Nucleus accumbens (tissue), 56 donors: ENCODE measurements around the gene RACGAP1.

Experiments
- DNase-seq, 56 donors: peaks; one replicate each; lab custom pipeline; 2025; lab: John Stamatoyannopoulos, UW

RACGAP1 gene

DNA sequence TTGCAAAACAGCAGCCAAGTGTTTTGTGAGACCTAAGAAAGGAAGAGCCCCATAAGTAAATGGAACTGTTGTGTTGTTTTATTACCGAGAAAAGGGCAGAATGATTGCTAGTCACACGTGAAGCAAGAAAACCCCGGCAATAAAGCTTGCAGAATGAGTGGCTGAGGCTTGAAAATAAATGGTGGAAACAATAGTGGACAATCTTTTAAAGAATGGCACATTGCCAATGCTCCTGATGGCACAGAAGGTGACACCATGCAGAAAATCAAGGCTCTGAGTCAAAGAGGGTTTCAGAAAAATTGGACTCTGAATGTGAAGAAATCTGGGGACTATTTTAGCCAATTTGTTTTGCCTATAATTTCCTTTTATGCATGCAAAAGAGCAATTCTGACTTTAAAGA lies 78.8 kb downstream of the RACGAP1 start:
- no peak for DNase-seq

- DNase-seq = no peak
These were observed 79.2 kb downstream of the RACGAP1 start for GRCh38 chr12:49946086-49946485.

DNA sequence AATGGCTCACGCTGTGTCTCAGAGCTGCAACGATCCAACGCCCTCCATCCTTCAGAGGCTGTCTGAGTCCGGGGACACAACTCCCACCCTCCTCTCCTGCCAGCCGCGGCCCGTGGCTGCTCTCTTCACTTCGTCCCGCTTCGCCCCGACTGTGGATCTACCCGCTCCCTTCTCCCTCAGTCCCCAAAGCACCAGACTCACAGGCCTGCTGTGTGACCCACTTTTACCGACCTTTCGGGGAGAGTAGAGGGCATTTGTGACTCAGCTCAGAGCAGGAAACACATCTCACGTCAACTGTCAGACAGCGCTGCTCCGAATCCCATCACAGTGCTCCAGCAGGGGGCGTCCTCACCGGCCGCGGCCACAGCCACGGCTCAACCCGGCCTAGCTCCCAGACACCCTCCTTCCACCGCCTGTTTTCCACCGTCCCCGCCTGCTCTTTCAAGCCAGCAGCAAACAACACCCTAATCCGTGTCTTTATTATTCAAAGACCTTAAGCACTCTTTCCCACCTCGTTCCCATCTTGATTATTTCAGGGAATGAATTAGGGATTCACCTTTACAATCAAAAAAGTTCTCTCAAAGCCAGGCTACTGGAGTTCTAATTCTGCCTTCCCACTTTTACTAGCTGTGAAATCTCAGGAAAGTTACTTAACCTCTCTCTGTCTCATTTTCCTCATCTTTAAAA lies 79.8 kb downstream of the RACGAP1 start:
- DNase-seq = peak in 51 of 56 donors; percentile 8 to 84 (median 58)

GRCh38 chr12:49944718-49945117 lies 80.6 kb downstream of the RACGAP1 start:
- DNase-seq = no peak

DNA sequence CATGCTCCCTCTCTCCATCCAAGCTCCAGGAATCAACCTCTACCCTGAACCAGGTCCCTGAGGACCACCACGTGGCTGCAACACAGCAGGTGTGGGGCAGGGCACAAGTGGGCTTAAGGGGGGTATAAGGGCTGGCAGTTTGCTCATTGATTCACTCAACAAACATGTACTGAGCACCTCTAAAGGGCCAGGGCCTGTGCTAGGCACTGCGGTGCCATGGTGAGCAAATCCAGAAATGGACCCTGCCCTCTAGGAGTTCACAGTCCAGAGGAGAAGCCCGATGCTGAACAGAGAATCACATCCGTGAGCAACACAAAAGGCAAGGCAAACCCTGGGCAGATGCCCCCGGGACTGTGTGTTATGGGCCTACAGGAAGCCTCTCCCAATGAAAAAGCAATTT lies 81.2 kb downstream of the RACGAP1 start:
- DNase-seq = no peak

DNA sequence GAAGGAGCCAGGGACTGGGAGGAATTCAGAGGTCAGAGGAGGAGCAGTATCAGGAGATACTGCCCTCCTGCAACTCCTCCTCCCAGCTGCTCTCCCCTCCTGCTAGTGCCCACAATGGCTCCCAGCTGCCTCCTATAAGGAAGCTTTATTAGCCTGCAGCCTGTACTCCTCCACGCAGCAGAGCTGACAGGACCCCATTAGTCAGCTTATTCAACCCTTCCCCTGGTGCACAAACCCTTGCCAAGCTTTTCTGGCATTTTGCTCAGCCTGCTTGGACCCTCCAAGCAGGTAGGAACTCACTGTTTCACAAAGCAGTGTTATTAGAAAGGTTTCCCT lies 81.7 kb downstream of the RACGAP1 start:
- DNase-seq = no peak

DNA sequence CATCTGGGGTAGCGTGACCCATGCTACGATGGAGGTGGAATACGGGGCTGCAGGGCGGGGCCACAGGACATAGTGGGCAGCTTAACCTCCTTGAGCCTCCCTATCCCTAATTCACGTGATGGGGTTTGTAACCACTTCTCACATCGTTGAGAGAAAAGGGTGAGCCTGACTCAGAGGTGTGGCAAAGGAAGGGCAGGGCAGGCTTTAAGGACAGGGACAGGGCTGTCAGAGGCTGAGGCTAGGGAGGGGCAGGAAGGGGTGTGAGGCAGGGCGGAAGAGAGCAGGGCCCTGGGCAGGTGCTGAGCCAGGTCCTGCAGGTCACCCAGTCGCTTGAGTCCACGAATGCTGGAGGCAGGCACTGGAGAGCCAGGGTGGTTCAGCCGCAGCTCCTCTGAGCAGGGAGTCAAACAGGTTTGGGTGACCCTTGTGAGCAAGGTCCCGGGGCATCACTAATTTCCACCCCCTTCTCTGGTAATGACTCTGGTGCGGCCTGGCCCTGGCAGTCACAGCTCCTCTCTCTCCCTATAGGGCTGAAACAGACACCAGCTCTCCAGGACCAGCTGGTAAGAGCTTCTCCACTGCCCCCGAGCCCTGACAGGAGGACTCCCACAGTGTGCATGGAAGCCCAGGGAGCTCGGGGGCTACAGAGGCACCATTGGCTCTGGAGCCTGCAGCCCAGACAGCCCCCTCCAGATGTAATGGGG lies 82.2 kb downstream of the RACGAP1 start:
- DNase-seq = no peak

- no peak for DNase-seq
These were observed 82.8 kb downstream of the RACGAP1 start for GRCh38 chr12:49942512-49942893.

DNA sequence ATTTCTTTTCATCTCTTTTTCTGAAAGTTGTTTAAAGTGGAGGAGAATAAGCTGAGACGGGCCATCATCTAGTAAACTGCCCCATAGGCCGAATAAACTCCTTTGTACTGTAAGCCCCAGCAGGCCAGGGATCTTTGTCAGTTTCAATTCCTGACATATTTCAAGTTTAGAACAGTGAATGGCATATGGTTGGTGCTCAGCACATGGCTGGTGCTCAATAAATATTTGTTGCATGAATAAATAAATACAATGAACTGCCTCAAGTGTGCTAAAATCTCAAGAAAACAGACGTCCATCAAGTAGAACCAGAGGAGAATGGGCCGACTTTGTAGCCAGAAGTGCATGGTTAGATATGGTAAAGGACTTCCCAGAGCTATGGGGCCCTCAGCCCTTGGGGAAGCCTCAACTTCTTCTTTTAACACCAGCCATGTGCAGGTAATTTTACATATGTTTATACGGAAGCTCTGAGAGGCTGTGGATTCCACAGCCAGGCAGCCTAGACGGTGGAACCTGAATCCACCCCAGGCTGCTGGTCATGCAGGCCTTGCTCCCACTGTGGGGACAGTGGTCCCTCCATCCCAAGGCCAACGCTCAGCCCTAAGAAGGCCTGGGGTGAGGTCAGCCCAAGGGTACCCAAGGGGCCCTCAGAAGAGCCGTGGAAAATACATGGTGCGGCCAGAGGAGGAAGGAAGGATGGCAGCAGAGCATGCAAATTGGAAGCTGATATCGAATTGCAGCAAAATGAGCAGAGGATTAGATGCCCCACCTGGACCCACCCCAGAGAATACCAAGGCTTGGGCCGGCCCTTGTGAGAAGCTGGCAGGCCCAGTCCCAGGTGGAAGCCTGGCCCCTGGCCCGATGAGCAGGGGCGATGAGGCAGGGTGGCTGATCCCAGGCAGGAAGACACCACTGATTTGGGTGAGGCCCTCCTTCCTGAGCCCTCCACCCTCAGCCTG lies 83.5 kb downstream of the RACGAP1 start:
- DNase-seq = no peak

DNA sequence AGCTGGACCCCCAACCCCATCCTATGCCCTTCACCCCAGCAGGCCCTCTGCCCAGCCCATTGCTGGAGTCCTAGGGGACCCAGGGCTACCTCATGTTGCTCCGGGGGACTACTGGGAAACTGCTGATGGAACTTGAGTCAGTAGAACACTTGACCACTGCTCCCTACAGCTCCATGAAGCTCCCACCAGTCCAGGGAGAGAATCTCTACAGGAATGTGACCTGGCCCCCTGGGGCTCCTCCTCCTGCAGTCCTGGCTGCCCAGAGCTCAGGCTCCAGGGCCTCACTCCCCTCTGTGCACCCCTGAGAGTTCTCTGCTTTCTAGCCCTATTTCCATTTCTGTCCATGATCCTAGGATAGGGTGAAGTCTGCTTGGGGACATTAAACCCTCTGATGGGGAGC lies 85.6 kb downstream of the RACGAP1 start:
- no peak for DNase-seq

- no peak for DNase-seq
These were observed 86.0 kb downstream of the RACGAP1 start for GRCh38 chr12:49939307-49939706.
